GM12892 (cell line): Measurements from ENCODE around the gene CDKL1.
A peak's percentile ranks its signal among the peaks of the same experiment; 100 is the strongest.

Experiments used
- DNase-seq: peaks from one replicate; pipeline ENCODE4 v3.0.0; 2011; ENCODE audit not compliant: insufficient read length
- FAIRE-seq: peaks from 2 replicates; lab custom pipeline; 2011; peaks lifted over from hg19 to GRCh38; lab: Jason Lieb, UNC
- POLR2A ChIP-seq: IDR thresholded peaks from 2 replicates; pipeline ENCODE4 v1.6.1; 2011; ENCODE audit warnings: low read depth, low read length, control low read depth
- POLR2AphosphoS5 ChIP-seq: IDR thresholded peaks from 2 replicates; pipeline ENCODE4 v1.6.1; 2011; ENCODE audit warnings: low read depth, low read length, control low read depth
- TAF1 ChIP-seq: IDR thresholded peaks from 2 replicates; pipeline ENCODE4 v1.6.1; 2011; ENCODE audit warnings: low read depth, mild to moderate bottlenecking, control low read depth, low read length, borderline replicate concordance

CDKL1 gene

GRCh38 chr14:50353126-50353525, 43.6 kb downstream of the CDKL1 start:
- DNase-seq: no peak
- no peak for TF ChIP-seq POLR2AphosphoS5
- no peak for TF ChIP-seq POLR2A
- TF ChIP-seq TAF1: no peak
- no peak for FAIRE-seq

DNA sequence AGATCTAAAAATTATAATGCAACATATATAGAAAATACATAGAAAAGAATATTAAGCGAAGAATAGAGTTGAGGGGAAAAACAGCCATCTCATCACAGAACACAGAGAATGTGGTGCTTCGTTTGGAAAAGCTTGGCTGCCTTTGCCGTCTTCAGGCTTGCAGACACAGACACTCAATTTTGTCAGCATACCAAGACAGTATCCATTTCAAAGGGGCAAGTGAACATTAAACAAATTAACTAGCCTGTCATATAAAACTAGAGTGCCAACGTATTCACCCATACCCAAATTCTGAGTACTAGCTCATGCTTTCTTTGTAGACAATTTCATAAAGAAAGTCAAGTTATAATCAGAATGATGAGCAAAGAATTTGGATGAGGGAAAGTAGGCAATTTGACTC, 44.1 kb downstream of the CDKL1 start:
- FAIRE-seq (peak; percentile 21), DNase-seq (no peak)
- TF ChIP-seq POLR2AphosphoS5 (no peak), TAF1 (no peak), POLR2A (no peak)

- FAIRE-seq (no peak), DNase-seq (no peak)
- TF ChIP-seq POLR2AphosphoS5: no peak
- TF ChIP-seq TAF1: no peak
- TF ChIP-seq POLR2A: no peak
Observed at GRCh38 chr14:50350975-50351374, 45.7 kb downstream of the CDKL1 start.

- no peak for DNase-seq
- TF ChIP-seq POLR2AphosphoS5 (no peak), POLR2A (no peak), TAF1 (no peak)
- FAIRE-seq: no peak
Observed at GRCh38 chr14:50348933-50349332, 47.7 kb downstream of the CDKL1 start.

- TF ChIP-seq POLR2A: no peak
- no peak for TF ChIP-seq POLR2AphosphoS5
- TF ChIP-seq TAF1: no peak
- DNase-seq (no peak), FAIRE-seq (no peak)
Observed at GRCh38 chr14:50347521-50347920, 49.2 kb downstream of the CDKL1 start.

DNA sequence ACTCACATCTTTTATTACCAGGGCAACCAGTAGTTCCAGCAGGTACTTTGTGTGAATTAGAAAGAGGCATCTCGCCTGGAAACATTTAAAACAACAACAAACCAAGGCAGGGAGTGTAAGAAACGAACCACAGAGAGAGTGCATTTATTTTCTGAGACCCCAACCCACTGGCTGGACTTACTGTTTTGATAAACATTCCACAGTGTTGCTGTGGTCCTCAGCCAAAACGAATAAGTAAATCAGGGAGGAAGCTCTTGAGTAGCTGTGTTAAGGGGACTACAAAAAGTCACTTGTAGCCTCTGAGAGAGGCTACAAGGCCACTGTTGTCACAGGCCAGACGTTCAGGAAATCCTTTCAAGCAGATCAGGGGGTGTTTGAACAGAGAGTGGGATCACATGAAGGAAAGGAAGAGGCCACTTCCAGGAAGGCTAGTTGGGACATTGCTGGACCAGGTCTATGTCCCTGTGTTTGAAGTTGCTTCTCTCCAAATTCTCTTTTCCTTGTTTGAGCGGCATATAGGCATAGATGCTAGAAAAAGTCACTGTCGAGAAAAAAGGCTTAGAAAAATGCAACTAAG, 50.7 kb downstream of the CDKL1 start:
- TF ChIP-seq POLR2AphosphoS5: no peak
- no peak for TF ChIP-seq TAF1
- TF ChIP-seq POLR2A: no peak
- FAIRE-seq: no peak
- DNase-seq: no peak

DNA sequence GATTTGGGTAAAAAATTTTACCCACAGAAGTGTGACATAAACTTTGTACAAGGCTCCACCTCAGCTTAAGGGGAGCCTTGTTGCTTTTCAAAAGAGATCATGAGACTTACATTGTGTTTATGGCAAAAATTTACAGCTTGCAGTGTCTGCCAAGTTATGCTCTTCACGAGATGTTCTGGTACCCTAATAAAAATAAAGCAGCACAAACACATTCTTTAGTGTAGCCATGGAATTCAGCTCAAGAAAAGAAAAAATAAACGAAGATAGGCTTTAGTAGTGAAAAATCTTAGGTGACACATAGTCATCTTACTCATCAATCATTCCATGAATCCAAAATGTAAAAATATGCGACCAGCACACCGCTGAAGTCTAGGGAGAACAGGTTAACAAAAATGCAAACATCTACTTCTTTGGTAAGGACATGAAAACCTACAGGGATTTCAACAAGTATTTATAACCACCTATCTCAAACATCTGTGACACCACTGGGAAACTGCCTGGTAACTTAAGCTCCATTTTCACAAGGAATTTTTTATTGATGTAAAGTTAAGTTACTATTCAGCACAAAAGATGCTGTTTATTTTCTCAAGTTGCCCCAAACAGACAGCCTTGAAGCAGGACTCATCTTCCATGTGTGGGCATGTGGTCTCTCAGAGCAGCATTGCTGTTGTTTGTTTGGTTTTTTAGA, 51.7 kb downstream of the CDKL1 start:
- no peak for TF ChIP-seq POLR2A
- TF ChIP-seq POLR2AphosphoS5: no peak
- TF ChIP-seq TAF1: no peak
- DNase-seq (no peak), FAIRE-seq (no peak)

- no peak for TF ChIP-seq TAF1
- no peak for TF ChIP-seq POLR2AphosphoS5
- no peak for TF ChIP-seq POLR2A
- DNase-seq (peak; percentile 25), FAIRE-seq (peak; percentile 54)
Observed at GRCh38 chr14:50344116-50344775, 52.4 kb downstream of the CDKL1 start.

GRCh38 chr14:50343434-50343833, 53.2 kb downstream of the CDKL1 start:
- DNase-seq: no peak
- no peak for FAIRE-seq
- TF ChIP-seq TAF1 (no peak), POLR2A (no peak), POLR2AphosphoS5 (no peak)

- DNase-seq (no peak), FAIRE-seq (peak; percentile 62)
- TF ChIP-seq POLR2AphosphoS5 (no peak), TAF1 (no peak), POLR2A (no peak)
Observed at GRCh38 chr14:50342221-50343078, 54.2 kb downstream of the CDKL1 start.

GRCh38 chr14:50340963-50341362, 55.7 kb downstream of the CDKL1 start:
- TF ChIP-seq POLR2AphosphoS5 (no peak), TAF1 (no peak), POLR2A (no peak)
- no peak for FAIRE-seq
- no peak for DNase-seq
